A673 (cell line): ENCODE results near the gene SLC38A4. TPM values are rescaled to one million over a fixed set of nuclear protein-coding genes. Genes with fewer than 3 reads are reported as not detected.
"Not testable (repeated sequence)": the region's sequence is repeated elsewhere in the genome, so short reads cannot be mapped to it uniquely, and the experiment has no call there.

ENCODE experiments used
- BruUV-seq: library from RNA; stranded (reverse); fragments of 400-500 nt; replicated peaks from 2 replicates; lab custom pipeline; 2021; lab: Mats Ljungman, UMichigan
- CTCF ChIA-PET: fragments of 300-600 bp; sonication (Branson Sonifier 250); formaldehyde crosslinking; loops from one replicate; lab custom pipeline; 2022; ENCODE audit warnings: antibody characterized with exemption; lab: Charles Lee
- POLR2A ChIA-PET: fragments of 300-600 bp; sonication (Branson Sonifier 250); formaldehyde crosslinking; loops from one replicate; lab custom pipeline; 2022; ENCODE audit warnings: antibody characterized with exemption; ENCODE audit not compliant: low non-redundant PET; lab: Charles Lee
- DNase-seq: peaks from one replicate; pipeline ENCODE4 v3.0.0-alpha.2; 2015; ENCODE audit warnings: low spot score
- H3K27ac ChIP-seq: fragments of 200-600 bp; sonication (generic); 2 replicates; pipeline ENCODE4 v1.5.1; 2016; ENCODE audit warnings: mixed run types, low read depth, mild to moderate bottlenecking, mixed read lengths, antibody characterized with exemption, low read length; ENCODE audit not compliant: poor library complexity, severe bottlenecking
- H3K27me3 ChIP-seq: fragments of 200-600 bp; sonication (generic); replicated peaks from 2 replicates; pipeline ENCODE4 v1.6.1; 2017; ENCODE audit warnings: mixed run types, low read depth, mild to moderate bottlenecking, mixed read lengths, antibody characterized with exemption, low read length; ENCODE audit not compliant: insufficient read depth, poor library complexity
- H3K36me3 ChIP-seq: fragments of 200-600 bp; sonication (generic); 2 replicates; pipeline ENCODE4 v1.6.1; 2016; ENCODE audit warnings: mixed run types, mild to moderate bottlenecking, mixed read lengths, antibody characterized with exemption, low read length; ENCODE audit not compliant: insufficient read depth, poor library complexity, severe bottlenecking
- H3K4me1 ChIP-seq: fragments of 200-600 bp; sonication (generic); 2 replicates; pipeline ENCODE4 v1.6.1; 2017; ENCODE audit warnings: mixed run types, mild to moderate bottlenecking, mixed read lengths, antibody characterized with exemption, low read length; ENCODE audit not compliant: insufficient read depth, poor library complexity, severe bottlenecking
- H3K4me3 ChIP-seq: fragments of 200-600 bp; sonication (generic); 2 replicates; pipeline ENCODE4 v1.5.1; 2016; ENCODE audit warnings: low read depth, mixed run types, mild to moderate bottlenecking, mixed read lengths, low read length; ENCODE audit not compliant: poor library complexity, severe bottlenecking
- H3K9me3 ChIP-seq: fragments of 200-600 bp; sonication (generic); 2 replicates; pipeline ENCODE4 v1.6.1; 2016; ENCODE audit warnings: mixed run types, low read depth, mild to moderate bottlenecking, mixed read lengths, antibody characterized with exemption, low read length; ENCODE audit not compliant: poor library complexity, severe bottlenecking
- EZH2 ChIP-seq: fragments of 200-600 bp; sonication (generic); IDR thresholded peaks from 2 replicates; pipeline ENCODE4 v1.6.1; 2017; ENCODE audit warnings: borderline replicate concordance, low read depth, mild to moderate bottlenecking, mixed read lengths, antibody characterized with exemption, low read length; ENCODE audit not compliant: poor library complexity, severe bottlenecking
- intact Hi-C: fragments of 100-400 bp; cut with micrococcal nuclease; formaldehyde crosslinking; loops from one replicate; pipeline ENCODE4 v1.10.0; 2022; ENCODE audit not compliant: unreplicated experiment
- total RNA-seq: library from RNA; stranded (reverse); gene quantifications from 2 replicates; pipeline ENCODE4 v1.2.3, GENCODE V29; 2021
- TF ChIP-seq, protein P1 (sequence below): fragments of 300-800, 200-600 bp; sonication (generic); conservative IDR thresholded peaks from 2 replicates; pipeline ENCODE4 v1.5.1; 2017; ENCODE audit warnings: low read depth, mild to moderate bottlenecking, antibody characterized with exemption, low read length, moderate library complexity, mixed read lengths

The SLC38A4 gene
- total RNA-seq, 1 experiment from 2014 or later: 0.58 TPM

DNA sequence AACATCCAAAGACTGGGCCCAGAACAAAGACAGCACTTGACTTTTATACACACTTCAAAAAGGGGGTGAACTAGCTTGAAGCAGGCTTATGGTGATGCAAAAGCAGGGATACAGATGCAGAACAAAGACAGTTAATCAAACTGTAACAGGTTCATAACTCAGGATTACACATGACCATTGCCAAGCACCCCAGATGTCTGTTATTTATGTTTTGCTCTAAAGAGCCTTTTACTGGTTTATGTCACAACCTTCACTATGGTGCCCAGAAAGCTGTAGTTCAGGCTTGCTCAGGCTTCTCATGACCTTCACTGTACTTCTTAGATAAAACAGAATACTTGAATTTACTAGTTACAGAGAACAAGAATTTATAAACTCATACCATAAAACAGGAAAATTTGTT lies 31.7 kb upstream of the SLC38A4 start:
- H3K4me3 ChIP-seq: no peak overlapping the region
- no peak overlapping the region for H3K27ac ChIP-seq
- H3K4me1 ChIP-seq: no peaks in the 10 kb centered on the region
- DNase-seq: no peak
- TF ChIP-seq EZH2: no peak
- TF ChIP-seq, protein P1, sequence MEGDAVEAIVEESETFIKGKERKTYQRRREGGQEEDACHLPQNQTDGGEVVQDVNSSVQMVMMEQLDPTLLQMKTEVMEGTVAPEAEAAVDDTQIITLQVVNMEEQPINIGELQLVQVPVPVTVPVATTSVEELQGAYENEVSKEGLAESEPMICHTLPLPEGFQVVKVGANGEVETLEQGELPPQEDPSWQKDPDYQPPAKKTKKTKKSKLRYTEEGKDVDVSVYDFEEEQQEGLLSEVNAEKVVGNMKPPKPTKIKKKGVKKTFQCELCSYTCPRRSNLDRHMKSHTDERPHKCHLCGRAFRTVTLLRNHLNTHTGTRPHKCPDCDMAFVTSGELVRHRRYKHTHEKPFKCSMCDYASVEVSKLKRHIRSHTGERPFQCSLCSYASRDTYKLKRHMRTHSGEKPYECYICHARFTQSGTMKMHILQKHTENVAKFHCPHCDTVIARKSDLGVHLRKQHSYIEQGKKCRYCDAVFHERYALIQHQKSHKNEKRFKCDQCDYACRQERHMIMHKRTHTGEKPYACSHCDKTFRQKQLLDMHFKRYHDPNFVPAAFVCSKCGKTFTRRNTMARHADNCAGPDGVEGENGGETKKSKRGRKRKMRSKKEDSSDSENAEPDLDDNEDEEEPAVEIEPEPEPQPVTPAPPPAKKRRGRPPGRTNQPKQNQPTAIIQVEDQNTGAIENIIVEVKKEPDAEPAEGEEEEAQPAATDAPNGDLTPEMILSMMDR: no peak
- intact Hi-C loops: no loop called here
- H3K9me3 ChIP-seq: peaks cover 41% of the 10 kb centered on the region
- H3K36me3 ChIP-seq: no peaks in the 10 kb centered on the region
- CTCF ChIA-PET: no interaction called here
- H3K27me3 ChIP-seq: no peaks in the 10 kb centered on the region
- POLR2A ChIA-PET: no interaction called here
- BruUV-seq: no TSS peak

DNA sequence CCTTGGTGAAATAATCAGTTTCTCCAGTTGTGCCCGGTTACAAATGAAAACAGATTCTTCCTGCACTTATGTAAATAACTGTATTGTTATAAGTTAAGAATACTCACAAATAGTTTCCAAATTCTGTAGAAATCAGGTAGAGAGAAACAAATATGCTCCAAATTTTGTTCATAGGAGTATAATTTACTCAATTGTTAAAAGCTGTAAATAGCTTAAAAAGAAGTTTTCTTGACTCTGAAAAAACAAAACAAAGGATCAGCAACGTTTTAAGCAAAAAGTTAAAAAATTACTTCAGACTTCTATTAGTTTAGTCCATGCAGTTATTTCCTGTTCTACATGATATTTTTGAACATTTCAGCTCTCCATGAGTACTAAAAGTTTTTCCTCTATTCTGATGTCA lies 30.0 kb upstream of the SLC38A4 start:
- H3K4me1 ChIP-seq: no peaks in the 10 kb centered on the region
- TF ChIP-seq EZH2: no peak
- TF ChIP-seq, protein P1: no peak
- DNase-seq: no peak
- no peak overlapping the region for H3K27ac ChIP-seq
- no TSS peak for BruUV-seq
- ChIA-PET CTCF (no interaction called here), POLR2A (no interaction called here)
- no peak overlapping the region for H3K4me3 ChIP-seq
- intact Hi-C loops: no loop called here
- no peaks in the 10 kb centered on the region for H3K36me3 ChIP-seq
- peaks cover 41% of the 10 kb centered on the region for H3K9me3 ChIP-seq
- no peaks in the 10 kb centered on the region for H3K27me3 ChIP-seq

DNA sequence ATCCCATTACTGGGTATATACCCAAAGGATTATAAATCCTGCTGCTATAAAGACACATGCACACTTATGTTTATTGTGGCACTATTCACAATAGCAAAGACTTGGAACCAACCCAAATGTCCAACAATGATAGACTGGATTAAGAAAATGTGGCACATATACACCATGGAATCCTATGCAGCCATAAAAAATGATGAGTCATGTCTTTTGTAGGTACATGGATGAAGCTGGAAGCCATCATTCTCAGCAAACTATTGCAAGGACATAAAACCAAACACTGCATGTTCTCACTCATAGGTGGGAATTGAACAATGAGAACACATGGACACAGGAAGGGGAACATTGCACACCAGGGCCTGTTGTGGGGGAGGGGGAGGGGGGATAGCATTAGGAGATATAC lies 28.4 kb upstream of the SLC38A4 start:
- H3K36me3 ChIP-seq, H3K27ac ChIP-seq, intact Hi-C loops, CTCF ChIA-PET, H3K4me1 ChIP-seq, BruUV-seq, DNase-seq, H3K4me3 ChIP-seq, POLR2A ChIA-PET, H3K27me3 ChIP-seq: not testable (repeated sequence)
- H3K9me3 ChIP-seq: peaks cover 35% of the 10 kb centered on the region

DNA sequence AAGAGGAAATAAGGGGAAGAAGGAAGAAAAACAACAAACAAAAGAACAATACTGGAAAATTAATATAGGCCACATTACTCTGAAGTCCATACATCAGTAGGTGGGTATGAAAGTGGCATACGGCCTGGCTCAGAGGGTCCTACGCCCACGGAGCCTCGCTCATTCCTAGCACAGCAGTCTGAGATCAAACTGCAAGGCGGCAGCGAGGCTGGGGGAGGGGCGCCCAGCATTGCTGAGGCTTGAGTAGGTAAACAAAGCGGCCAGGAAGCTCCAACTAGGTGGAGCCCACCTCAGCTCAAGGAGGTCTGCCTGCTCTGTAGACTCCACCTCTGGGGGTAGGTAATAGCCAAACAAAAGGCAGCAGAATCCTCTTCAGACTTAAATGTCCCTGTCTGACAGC lies 23.0 kb upstream of the SLC38A4 start:
- POLR2A ChIA-PET, BruUV-seq, H3K9me3 ChIP-seq, CTCF ChIA-PET, H3K4me1 ChIP-seq, H3K36me3 ChIP-seq, intact Hi-C loops, H3K27ac ChIP-seq, H3K4me3 ChIP-seq, H3K27me3 ChIP-seq, DNase-seq: not testable (repeated sequence)
